ENCODE data around the gene SPON1. TPM values are rescaled to one million over a fixed set of nuclear protein-coding genes. Genes with fewer than 3 reads are reported as not detected.

The SPON1 gene
- total and polyA plus RNA-seq, 2 experiments from 2014 or later = 2.9 to 6.4 TPM

DNA sequence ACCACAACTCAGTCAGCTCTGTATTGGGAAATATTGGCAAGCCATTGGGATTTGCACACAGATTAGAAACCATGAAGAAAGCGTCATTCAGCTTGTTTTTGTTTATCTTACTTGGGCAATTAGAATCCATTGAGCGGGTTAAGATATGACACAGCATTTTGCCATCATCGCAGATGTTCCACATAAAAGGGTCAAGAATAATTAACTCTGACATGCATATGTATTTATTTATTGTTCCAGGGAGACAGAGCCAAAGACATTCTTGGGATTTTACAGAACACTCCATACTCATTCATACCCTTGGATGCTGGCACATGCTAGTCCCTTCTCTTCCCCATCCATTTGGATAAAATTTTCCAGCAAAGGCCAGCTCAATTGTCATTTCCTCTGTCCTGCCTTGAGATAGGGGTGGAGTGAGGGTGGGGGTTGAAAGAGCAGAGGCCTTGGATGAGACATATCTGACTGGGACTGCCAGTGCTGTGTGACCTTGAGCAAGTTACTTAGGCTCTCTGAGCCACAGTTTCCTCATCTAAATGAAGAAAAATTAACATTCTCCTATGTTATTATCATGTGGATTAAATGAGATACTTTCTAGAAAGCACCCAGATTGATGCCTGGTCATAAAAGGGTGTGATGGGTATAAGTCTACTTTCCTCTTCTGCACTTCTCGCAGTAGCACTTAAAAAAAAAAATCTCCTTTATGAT lies 216.7 kb downstream of the SPON1 start (continued):
- TF ChIP-seq, protein P1, sequence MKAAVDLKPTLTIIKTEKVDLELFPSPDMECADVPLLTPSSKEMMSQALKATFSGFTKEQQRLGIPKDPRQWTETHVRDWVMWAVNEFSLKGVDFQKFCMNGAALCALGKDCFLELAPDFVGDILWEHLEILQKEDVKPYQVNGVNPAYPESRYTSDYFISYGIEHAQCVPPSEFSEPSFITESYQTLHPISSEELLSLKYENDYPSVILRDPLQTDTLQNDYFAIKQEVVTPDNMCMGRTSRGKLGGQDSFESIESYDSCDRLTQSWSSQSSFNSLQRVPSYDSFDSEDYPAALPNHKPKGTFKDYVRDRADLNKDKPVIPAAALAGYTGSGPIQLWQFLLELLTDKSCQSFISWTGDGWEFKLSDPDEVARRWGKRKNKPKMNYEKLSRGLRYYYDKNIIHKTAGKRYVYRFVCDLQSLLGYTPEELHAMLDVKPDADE (IDR thresholded peaks at IDR 0.05) = no peak
- TF ChIP-seq POLR2AphosphoS5 (IDR thresholded peaks at IDR 0.05; ENCODE audit: low read depth) (no peak), CTCF (conservative IDR thresholded peaks at IDR 0.05; ENCODE audit: low read depth in 2 of 2) (no peak)

GRCh38 chr11:14181121-14181520 lies 218.6 kb downstream of the SPON1 start:
- ATAC-seq = no peak
- no peak for TF ChIP-seq EZH2phosphoT487 (IDR thresholded peaks at IDR 0.05; ENCODE audit: unreplicated experiment)
- TF ChIP-seq, protein P2, sequence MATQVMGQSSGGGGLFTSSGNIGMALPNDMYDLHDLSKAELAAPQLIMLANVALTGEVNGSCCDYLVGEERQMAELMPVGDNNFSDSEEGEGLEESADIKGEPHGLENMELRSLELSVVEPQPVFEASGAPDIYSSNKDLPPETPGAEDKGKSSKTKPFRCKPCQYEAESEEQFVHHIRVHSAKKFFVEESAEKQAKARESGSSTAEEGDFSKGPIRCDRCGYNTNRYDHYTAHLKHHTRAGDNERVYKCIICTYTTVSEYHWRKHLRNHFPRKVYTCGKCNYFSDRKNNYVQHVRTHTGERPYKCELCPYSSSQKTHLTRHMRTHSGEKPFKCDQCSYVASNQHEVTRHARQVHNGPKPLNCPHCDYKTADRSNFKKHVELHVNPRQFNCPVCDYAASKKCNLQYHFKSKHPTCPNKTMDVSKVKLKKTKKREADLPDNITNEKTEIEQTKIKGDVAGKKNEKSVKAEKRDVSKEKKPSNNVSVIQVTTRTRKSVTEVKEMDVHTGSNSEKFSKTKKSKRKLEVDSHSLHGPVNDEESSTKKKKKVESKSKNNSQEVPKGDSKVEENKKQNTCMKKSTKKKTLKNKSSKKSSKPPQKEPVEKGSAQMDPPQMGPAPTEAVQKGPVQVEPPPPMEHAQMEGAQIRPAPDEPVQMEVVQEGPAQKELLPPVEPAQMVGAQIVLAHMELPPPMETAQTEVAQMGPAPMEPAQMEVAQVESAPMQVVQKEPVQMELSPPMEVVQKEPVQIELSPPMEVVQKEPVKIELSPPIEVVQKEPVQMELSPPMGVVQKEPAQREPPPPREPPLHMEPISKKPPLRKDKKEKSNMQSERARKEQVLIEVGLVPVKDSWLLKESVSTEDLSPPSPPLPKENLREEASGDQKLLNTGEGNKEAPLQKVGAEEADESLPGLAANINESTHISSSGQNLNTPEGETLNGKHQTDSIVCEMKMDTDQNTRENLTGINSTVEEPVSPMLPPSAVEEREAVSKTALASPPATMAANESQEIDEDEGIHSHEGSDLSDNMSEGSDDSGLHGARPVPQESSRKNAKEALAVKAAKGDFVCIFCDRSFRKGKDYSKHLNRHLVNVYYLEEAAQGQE (IDR thresholded peaks at IDR 0.05; ENCODE audit: unreplicated experiment) = no peak
- no peak for TF ChIP-seq POLR2AphosphoS5 (IDR thresholded peaks at IDR 0.05; ENCODE audit: low read depth)
- TF ChIP-seq STAT1 (IDR thresholded peaks at IDR 0.05; ENCODE audit: unreplicated experiment) = no peak
- no peak for TF ChIP-seq ZNF462 (CRISPR knock-in tag; IDR thresholded peaks at IDR 0.05)
- no peak for TF ChIP-seq NANOG (IDR thresholded peaks at IDR 0.05; ENCODE audit: borderline replicate concordance)
- TF ChIP-seq CREB1 (CRISPR knock-in tag; IDR thresholded peaks at IDR 0.05; ENCODE audit: low read depth) = no peak
- TF ChIP-seq ZNF114 (CRISPR knock-in tag; IDR thresholded peaks at IDR 0.05) = no peak
- TF ChIP-seq JUNB (IDR thresholded peaks at IDR 0.05; ENCODE audit: unreplicated experiment) = no peak

More at GRCh38 chr11:14181121-14181520, 218.6 kb downstream of the SPON1 start:
- Mint-ChIP-seq H3K4me3 (no peak overlapping the region), H3K27ac (no peak overlapping the region), H3K9me3 (no peaks in the 10 kb centered on the region), H3K36me3 (ENCODE audit: low read depth) (no peaks in the 10 kb centered on the region), H3K27me3 (ENCODE audit: insufficient read depth, low read depth, poor library complexity) (peaks cover 7% of the 10 kb centered on the region), H3K4me1 (peaks cover 22% of the 10 kb centered on the region)
- Histone ChIP-seq H3K27ac (ENCODE audit: low read depth) (no peak overlapping the region), H3K4me3 (no peak overlapping the region), H3K36me3 (ENCODE audit: insufficient read depth) (no peaks in the 10 kb centered on the region), H3K4me2 (no peak overlapping the region), H3K79me2 (replicated peaks; ENCODE audit: insufficient read depth) (no peaks in the 10 kb centered on the region), H3K9me2 (ENCODE audit: insufficient read depth) (peaks cover under 1% of the 10 kb centered on the region; the same call in 1 of the 2 replicates), H2AFZ (no peak overlapping the region), H3F3A (replicated peaks; ENCODE audit: low read depth) (no peaks in the 10 kb centered on the region), H3K27me3 (ENCODE audit: insufficient read depth) (no peaks in the 10 kb centered on the region), H3K4me1 (ENCODE audit: insufficient read depth) (peaks cover 21% of the 10 kb centered on the region), H4K20me1 (replicated peaks; ENCODE audit: insufficient read depth) (no peaks in the 10 kb centered on the region)
- no peak for DNase-seq (ENCODE audit: low spot score)
